DOHH2 (cell line): ENCODE measurements around the gene FRMD7.
"Not testable (repeated sequence)": the region's sequence is repeated elsewhere in the genome, so short reads cannot be mapped to it uniquely, and the experiment has no call there.

Source experiments
- CTCF ChIP-seq: fragments of 200-600 bp; sonication (generic); IDR thresholded peaks from one replicate; pipeline ENCODE4 v1.5.1; 2014; ENCODE audit warnings: antibody characterized with exemption, mild to moderate bottlenecking, low read depth, low read length; ENCODE audit not compliant: poor library complexity, severe bottlenecking
- EZH2phosphoT487 ChIP-seq: fragments of 200-600 bp; sonication (generic); IDR thresholded peaks from 2 replicates; pipeline ENCODE4 v1.6.1; 2017; ENCODE audit warnings: borderline replicate concordance, mild to moderate bottlenecking, antibody characterized with exemption, low read length, moderate library complexity, mixed read lengths

GRCh38 chrX:132051778-132052177 lies 76.0 kb downstream of the FRMD7 start:
- TF ChIP-seq CTCF, EZH2phosphoT487: not testable (repeated sequence)
